Natural killer cell treated with Interleukin-12 subunit alpha and Interleukin-12 subunit beta and Interleukin-15 and Interleukin-18, amount 100 ng/mL, for 72 hours (primary cell): ENCODE data around the gene MYOM1. TPM values are rescaled to one million over a fixed set of nuclear protein-coding genes. Genes with fewer than 3 reads are reported as not detected.
"Not testable (repeated sequence)": the region's sequence is repeated elsewhere in the genome, so short reads cannot be mapped to it uniquely, and the experiment has no call there.

Source experiments
- ATAC-seq, 2 donors: fragments of 150-1000 bp; cut with Tn5 transposase in 1 of 2; sonication (Bioruptor Pico), chemical (Tn5 transposase) in 1 of 2; 2 replicates each; pipeline ENCODE4 v1.10.0; 2021
- DNase-seq: peaks from one replicate; pipeline ENCODE4 v3.0.0; 2022; ENCODE audit warnings: low spot score
- H3K27ac Mint-ChIP-seq, 2 donors: 1 replicate in 1 of 2; 2 replicates in 1 of 2; pipeline ENCODE4 v1.8.0; 2022; ENCODE audit warnings: mixed read lengths in 2 of 2, mild to moderate bottlenecking in 1 of 2, moderate library complexity in 1 of 2
- H3K27me3 Mint-ChIP-seq, 2 donors: 1 replicate in 1 of 2; 2 replicates in 1 of 2; pipeline ENCODE4 v1.8.0; 2022; ENCODE audit warnings: mixed read lengths in 2 of 2
- H3K36me3 Mint-ChIP-seq: one replicate; pipeline ENCODE4 v1.8.0; 2022; ENCODE audit warnings: mixed read lengths
- H3K4me1 Mint-ChIP-seq, 2 donors: 1 replicate in 1 of 2; 2 replicates in 1 of 2; pipeline ENCODE4 v1.8.0; 2022; ENCODE audit warnings: low read depth in 2 of 2, mixed read lengths in 2 of 2, mild to moderate bottlenecking in 1 of 2
- H3K4me3 Mint-ChIP-seq: one replicate; pipeline ENCODE4 v1.8.0; 2022; ENCODE audit warnings: mixed read lengths
- H3K9me3 Mint-ChIP-seq: 2 replicates; pipeline ENCODE4 v1.8.0; 2022; ENCODE audit warnings: mixed read lengths
- total RNA-seq, 2 donors: library from RNA; stranded (reverse); gene quantifications; one replicate each; pipeline ENCODE4 v1.2.3, GENCODE V29; 2022

The MYOM1 gene
- total RNA-seq, 2 donors from 2014 or later: 0.88 to 0.98 TPM

- Mint-ChIP-seq H3K4me1 (peaks cover 33 to 40% of the 10 kb centered on the region in 2 donors), H3K27ac (no peak overlapping the region), H3K9me3 (peaks cover 7% of the 10 kb centered on the region), H3K27me3 (no peaks in the 10 kb centered on the region), H3K36me3 (peaks cover 10% of the 10 kb centered on the region), H3K4me3 (no peak overlapping the region)
- DNase-seq (no peak), ATAC-seq (no peak)
Measured at GRCh38 chr18:3054780-3055179, 165.0 kb downstream of the MYOM1 start.

- H3K27ac Mint-ChIP-seq: peak overlapping the region in 1 of 2 donors; percentile 9
Measured at GRCh38 chr18:3054214-3054613, 165.6 kb downstream of the MYOM1 start.

GRCh38 chr18:3053081-3053480, 166.7 kb downstream of the MYOM1 start:
- H3K36me3 Mint-ChIP-seq: peaks cover 10% of the 10 kb centered on the region

More at GRCh38 chr18:3054214-3054613, 165.6 kb downstream of the MYOM1 start:
- peaks cover 29 to 40% of the 10 kb centered on the region in 2 donors for H3K4me1 Mint-ChIP-seq
- H3K9me3 Mint-ChIP-seq: peaks cover 7% of the 10 kb centered on the region
- DNase-seq (no peak), ATAC-seq (no peak)
- peaks cover 10% of the 10 kb centered on the region for H3K36me3 Mint-ChIP-seq
- H3K4me3 Mint-ChIP-seq: no peak overlapping the region
- no peaks in the 10 kb centered on the region for H3K27me3 Mint-ChIP-seq

GRCh38 chr18:3052411-3052758, 167.4 kb downstream of the MYOM1 start:
- Mint-ChIP-seq H3K4me1 (peaks cover 20 to 28% of the 10 kb centered on the region in 2 donors), H3K9me3 (peaks cover 7% of the 10 kb centered on the region), H3K4me3 (peak overlapping the region; percentile 38), H3K27me3 (peaks cover 0 to 2% of the 10 kb centered on the region in 2 donors), H3K27ac (peak overlapping the region; percentile 1 to 14), H3K36me3 (peaks cover 10% of the 10 kb centered on the region)
- ATAC-seq: peak in 1 of 2 donors; percentile 33
- DNase-seq: no peak

More at GRCh38 chr18:3053081-3053480, 166.7 kb downstream of the MYOM1 start:
- H3K27me3 Mint-ChIP-seq: peaks cover 0 to 1% of the 10 kb centered on the region in 2 donors
- H3K4me1 Mint-ChIP-seq: peaks cover 19 to 32% of the 10 kb centered on the region in 2 donors
- no peak overlapping the region for H3K4me3 Mint-ChIP-seq
- H3K9me3 Mint-ChIP-seq: peaks cover 7% of the 10 kb centered on the region
- peak overlapping the region in 1 of 2 donors; percentile 14 for H3K27ac Mint-ChIP-seq
- ATAC-seq (no peak), DNase-seq (no peak)

- Mint-ChIP-seq H3K4me3 (peak overlapping the region; percentile 38), H3K27me3 (peaks cover 0 to 2% of the 10 kb centered on the region in 2 donors), H3K9me3 (peaks cover 7% of the 10 kb centered on the region), H3K4me1 (peaks cover 20 to 25% of the 10 kb centered on the region in 2 donors), H3K27ac (peak overlapping the region; percentile 1 to 14), H3K36me3 (peaks cover 10% of the 10 kb centered on the region)
- ATAC-seq (peak in 1 of 2 donors; percentile 43), DNase-seq (no peak)
Measured at GRCh38 chr18:3051718-3052410, 167.9 kb downstream of the MYOM1 start.

GRCh38 chr18:3049897-3050454, 169.8 kb downstream of the MYOM1 start:
- not testable (repeated sequence) for H3K27ac Mint-ChIP-seq, H3K9me3 Mint-ChIP-seq, ATAC-seq, H3K4me3 Mint-ChIP-seq, H3K27me3 Mint-ChIP-seq, DNase-seq
- Mint-ChIP-seq H3K36me3 (peaks cover 10% of the 10 kb centered on the region), H3K4me1 (peaks cover 20 to 25% of the 10 kb centered on the region in 2 donors)

DNA sequence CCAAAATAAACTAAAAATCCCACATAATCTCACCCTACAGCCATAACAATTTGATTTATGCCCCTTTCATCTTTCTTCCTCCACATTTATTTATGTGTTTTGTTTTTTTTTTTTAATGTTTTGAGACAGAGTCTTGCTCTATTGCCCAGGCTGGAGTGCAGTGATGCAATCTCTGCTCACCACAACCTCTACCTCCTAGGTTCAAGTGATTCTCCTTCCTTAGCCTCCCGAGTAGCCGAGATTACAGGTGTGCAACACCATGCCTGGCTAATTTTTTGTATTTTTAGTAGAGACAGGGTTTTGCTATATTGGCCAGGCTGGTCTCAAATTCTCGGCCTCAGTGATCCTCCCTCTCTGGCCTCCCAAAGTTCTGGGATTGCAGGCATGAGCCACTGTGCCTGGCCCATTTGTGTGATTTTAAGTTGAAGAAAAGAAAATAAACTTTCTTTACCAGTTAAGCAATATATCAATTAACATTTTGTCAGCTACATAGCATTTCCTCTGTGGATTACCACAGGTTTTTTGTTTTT, 170.9 kb downstream of the MYOM1 start:
- Mint-ChIP-seq H3K27me3 (peaks cover 0 to 2% of the 10 kb centered on the region in 2 donors), H3K27ac (peak overlapping the region in 1 of 2 donors; percentile 45), H3K9me3 (peaks cover 7% of the 10 kb centered on the region), H3K4me1 (peaks cover 20 to 25% of the 10 kb centered on the region in 2 donors), H3K36me3 (peaks cover 6% of the 10 kb centered on the region), H3K4me3 (no peak overlapping the region)
- no peak for DNase-seq
- no peak for ATAC-seq

GRCh38 chr18:3048121-3048520, 171.6 kb downstream of the MYOM1 start:
- Mint-ChIP-seq H3K27ac (no peak overlapping the region), H3K27me3 (peaks cover 0 to 2% of the 10 kb centered on the region in 2 donors), H3K9me3 (peaks cover 2% of the 10 kb centered on the region), H3K36me3 (peaks cover under 1% of the 10 kb centered on the region), H3K4me3 (no peak overlapping the region), H3K4me1 (peaks cover 15 to 20% of the 10 kb centered on the region in 2 donors)
- no peak for ATAC-seq
- no peak for DNase-seq

GRCh38 chr18:3046216-3046808, 173.5 kb downstream of the MYOM1 start:
- ATAC-seq (peak; percentile 53 to 88), DNase-seq (no peak)
- H3K9me3 Mint-ChIP-seq: no peaks in the 10 kb centered on the region
- H3K27me3 Mint-ChIP-seq: peaks cover 0 to 2% of the 10 kb centered on the region in 2 donors
- H3K36me3 Mint-ChIP-seq: no peaks in the 10 kb centered on the region
- H3K4me1 Mint-ChIP-seq: peaks cover 3 to 8% of the 10 kb centered on the region in 2 donors
- H3K27ac Mint-ChIP-seq: no peak overlapping the region
- no peak overlapping the region for H3K4me3 Mint-ChIP-seq

GRCh38 chr18:3044931-3045698, 174.7 kb downstream of the MYOM1 start:
- no peak overlapping the region for H3K4me3 Mint-ChIP-seq
- peaks cover 0 to 2% of the 10 kb centered on the region in 2 donors for H3K27me3 Mint-ChIP-seq
- H3K27ac Mint-ChIP-seq: no peak overlapping the region
- ATAC-seq: no peak
- DNase-seq: no peak
- H3K9me3 Mint-ChIP-seq: no peaks in the 10 kb centered on the region
- peaks cover 3 to 8% of the 10 kb centered on the region in 2 donors for H3K4me1 Mint-ChIP-seq
- H3K36me3 Mint-ChIP-seq: no peaks in the 10 kb centered on the region

DNA sequence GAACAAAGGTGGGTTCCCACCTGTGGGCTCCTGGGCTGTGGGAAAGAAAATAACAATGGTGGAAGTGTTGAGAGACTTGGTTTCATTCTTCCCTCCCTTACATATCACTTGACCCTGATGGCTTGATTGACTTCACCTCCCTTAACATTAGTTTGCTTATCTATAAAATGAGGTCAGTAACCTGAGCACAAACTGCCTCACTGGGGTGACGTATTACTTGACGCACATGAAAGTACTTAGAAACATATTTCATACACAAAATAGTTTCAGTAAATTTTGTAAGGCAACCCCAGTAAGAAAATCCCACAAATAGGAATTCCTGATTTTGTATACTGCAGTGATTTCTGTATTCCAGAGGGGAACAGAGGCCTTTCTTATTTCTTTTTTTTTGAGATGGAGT, 177.4 kb downstream of the MYOM1 start:
- ATAC-seq (no peak), DNase-seq (no peak)
- peaks cover 4 to 9% of the 10 kb centered on the region in 2 donors for H3K4me1 Mint-ChIP-seq
- H3K4me3 Mint-ChIP-seq: no peak overlapping the region
- no peaks in the 10 kb centered on the region for H3K9me3 Mint-ChIP-seq
- no peak overlapping the region for H3K27ac Mint-ChIP-seq
- no peaks in the 10 kb centered on the region for H3K36me3 Mint-ChIP-seq
- H3K27me3 Mint-ChIP-seq: no peaks in the 10 kb centered on the region

- no peaks in the 10 kb centered on the region for H3K9me3 Mint-ChIP-seq
- no peaks in the 10 kb centered on the region for H3K27me3 Mint-ChIP-seq
- peaks cover 5 to 10% of the 10 kb centered on the region in 2 donors for H3K4me1 Mint-ChIP-seq
- no peaks in the 10 kb centered on the region for H3K36me3 Mint-ChIP-seq
- DNase-seq: no peak
- ATAC-seq: no peak
- H3K27ac Mint-ChIP-seq: no peak overlapping the region
- no peak overlapping the region for H3K4me3 Mint-ChIP-seq
Measured at GRCh38 chr18:3041843-3042242, 177.9 kb downstream of the MYOM1 start.

- H3K27ac Mint-ChIP-seq: no peak overlapping the region
- H3K27me3 Mint-ChIP-seq: no peaks in the 10 kb centered on the region
- ATAC-seq: no peak
- H3K9me3 Mint-ChIP-seq: no peaks in the 10 kb centered on the region
- no peaks in the 10 kb centered on the region for H3K36me3 Mint-ChIP-seq
- H3K4me3 Mint-ChIP-seq: no peak overlapping the region
- DNase-seq: no peak
- H3K4me1 Mint-ChIP-seq: peaks cover 5% of the 10 kb centered on the region in 2 donors
Measured at GRCh38 chr18:3040881-3041280, 178.9 kb downstream of the MYOM1 start.
